ENCODE data around the gene ETV6.

The ETV6 gene

DNA sequence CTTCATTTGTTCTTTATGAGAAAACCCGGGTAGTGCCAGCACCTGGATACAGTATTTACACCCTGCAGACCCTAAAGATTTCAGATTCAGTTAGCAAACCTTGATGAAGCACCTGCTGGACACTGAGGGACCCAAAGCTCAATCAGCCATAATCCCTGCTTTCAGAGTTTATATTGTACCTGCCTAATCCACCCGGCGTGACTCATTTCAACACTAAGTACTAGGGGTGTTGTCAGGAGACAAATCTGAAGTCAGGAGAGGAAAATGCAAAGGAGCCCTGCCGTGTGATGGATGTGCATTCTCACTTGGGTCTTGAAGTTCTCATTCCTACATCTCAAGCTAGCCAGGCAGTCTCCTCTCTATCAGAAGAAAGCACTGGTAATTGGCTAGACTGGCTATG is 244.5 kb downstream of the ETV6 start:
- DNase-seq (ENCODE audit: low spot score) = no peak
- in situ Hi-C loops (cut with MboI; ENCODE audit: low pct_unique_long_range_greater_than_20kb, low sequenced_read_pairs, unreplicated experiment) = no loop called here
- TF ChIP-seq, protein P1, sequence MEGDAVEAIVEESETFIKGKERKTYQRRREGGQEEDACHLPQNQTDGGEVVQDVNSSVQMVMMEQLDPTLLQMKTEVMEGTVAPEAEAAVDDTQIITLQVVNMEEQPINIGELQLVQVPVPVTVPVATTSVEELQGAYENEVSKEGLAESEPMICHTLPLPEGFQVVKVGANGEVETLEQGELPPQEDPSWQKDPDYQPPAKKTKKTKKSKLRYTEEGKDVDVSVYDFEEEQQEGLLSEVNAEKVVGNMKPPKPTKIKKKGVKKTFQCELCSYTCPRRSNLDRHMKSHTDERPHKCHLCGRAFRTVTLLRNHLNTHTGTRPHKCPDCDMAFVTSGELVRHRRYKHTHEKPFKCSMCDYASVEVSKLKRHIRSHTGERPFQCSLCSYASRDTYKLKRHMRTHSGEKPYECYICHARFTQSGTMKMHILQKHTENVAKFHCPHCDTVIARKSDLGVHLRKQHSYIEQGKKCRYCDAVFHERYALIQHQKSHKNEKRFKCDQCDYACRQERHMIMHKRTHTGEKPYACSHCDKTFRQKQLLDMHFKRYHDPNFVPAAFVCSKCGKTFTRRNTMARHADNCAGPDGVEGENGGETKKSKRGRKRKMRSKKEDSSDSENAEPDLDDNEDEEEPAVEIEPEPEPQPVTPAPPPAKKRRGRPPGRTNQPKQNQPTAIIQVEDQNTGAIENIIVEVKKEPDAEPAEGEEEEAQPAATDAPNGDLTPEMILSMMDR (IDR thresholded peaks at IDR 0.05; ENCODE audit: extremely low read depth, insufficient read depth, missing control alignments) = no peak

DNA sequence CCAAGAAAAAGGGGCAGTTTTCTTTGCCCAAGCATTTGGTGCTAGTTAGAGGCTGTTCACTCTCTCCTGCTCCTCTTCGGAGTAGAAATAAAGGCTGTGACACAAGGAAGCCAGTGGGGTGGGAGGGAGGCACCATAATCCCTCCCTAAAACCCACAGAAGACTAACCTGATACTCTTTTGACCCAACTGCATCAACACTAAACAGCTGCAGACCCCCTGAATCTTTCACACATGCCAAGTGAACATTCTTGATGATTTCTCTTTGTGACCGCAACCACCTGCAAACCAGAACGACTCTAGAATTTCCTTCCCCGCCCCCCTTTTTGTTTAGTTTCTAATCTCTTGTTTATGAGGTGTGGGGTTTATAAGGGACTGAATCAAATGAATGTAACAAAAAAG is 245.4 kb downstream of the ETV6 start:
- in situ Hi-C loops (cut with MboI; ENCODE audit: low pct_unique_long_range_greater_than_20kb, low sequenced_read_pairs, unreplicated experiment) = no loop called here
- TF ChIP-seq, protein P1 (IDR thresholded peaks at IDR 0.05; ENCODE audit: extremely low read depth, insufficient read depth, missing control alignments) = no peak
- DNase-seq (ENCODE audit: low spot score) = no peak

DNA sequence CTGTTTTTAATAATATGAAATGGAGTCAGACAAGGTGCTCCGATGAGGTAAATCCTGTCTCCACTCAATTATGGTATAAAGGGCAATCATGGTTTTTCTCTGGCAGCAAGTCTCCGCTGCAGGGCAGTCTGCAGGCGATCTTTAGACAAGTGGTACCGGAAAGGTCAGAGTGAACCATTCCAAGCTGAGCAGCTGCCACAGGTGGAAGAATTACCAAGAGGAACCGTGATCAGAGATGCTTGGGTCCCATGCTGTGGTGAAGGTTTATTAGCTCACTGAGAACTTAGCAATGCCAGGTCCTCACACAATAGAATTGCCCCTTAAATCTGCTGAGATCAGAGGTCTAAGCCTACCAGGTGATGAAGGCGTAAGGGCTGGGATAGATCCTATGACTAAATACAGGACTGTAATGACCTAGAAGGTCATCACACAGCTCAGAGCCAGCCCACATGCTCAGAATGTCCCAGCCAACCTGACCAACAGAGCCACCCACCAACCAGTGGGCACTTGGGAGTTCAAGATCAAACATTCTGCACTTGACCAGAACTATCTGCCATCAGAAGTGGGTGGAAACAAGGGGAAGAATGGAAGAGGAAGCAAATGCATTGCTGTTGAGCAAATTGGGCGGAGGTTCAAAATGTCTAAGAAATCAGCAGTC is 246.1 kb downstream of the ETV6 start:
- TF ChIP-seq, protein P1 (IDR thresholded peaks at IDR 0.05; ENCODE audit: extremely low read depth, insufficient read depth, missing control alignments) = no peak
- DNase-seq (ENCODE audit: low spot score) = no peak
- in situ Hi-C loops (cut with MboI; ENCODE audit: low pct_unique_long_range_greater_than_20kb, low sequenced_read_pairs, unreplicated experiment) = no loop called here

DNA sequence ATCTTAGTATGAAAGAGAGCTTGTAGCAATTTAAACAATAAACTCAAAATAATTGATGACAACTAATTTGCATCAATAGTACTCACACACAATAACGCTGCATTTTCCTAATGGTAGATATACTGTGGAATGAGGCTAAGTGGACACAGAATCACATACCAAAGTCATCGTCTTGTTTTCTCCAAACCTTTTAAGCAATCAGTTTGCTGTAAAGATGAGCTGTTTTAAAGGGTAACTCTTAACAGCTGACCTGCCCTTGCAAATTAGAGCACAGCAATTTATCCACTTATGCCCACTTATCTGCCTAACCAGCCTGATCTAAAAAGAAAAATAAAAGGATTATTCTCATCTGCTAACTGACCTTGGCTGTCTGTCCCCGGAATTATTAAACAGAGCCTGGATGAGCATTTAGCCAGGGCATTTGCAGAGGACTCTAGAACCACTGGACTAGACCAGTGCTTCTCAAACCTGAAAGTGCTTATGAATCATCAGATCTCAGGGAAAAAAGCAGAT is 247.0 kb downstream of the ETV6 start:
- in situ Hi-C loops (cut with MboI; ENCODE audit: low pct_unique_long_range_greater_than_20kb, low sequenced_read_pairs, unreplicated experiment) = no loop called here
- TF ChIP-seq, protein P1 (IDR thresholded peaks at IDR 0.05; ENCODE audit: extremely low read depth, insufficient read depth, missing control alignments) = no peak
- no peak for DNase-seq (ENCODE audit: low spot score)

DNA sequence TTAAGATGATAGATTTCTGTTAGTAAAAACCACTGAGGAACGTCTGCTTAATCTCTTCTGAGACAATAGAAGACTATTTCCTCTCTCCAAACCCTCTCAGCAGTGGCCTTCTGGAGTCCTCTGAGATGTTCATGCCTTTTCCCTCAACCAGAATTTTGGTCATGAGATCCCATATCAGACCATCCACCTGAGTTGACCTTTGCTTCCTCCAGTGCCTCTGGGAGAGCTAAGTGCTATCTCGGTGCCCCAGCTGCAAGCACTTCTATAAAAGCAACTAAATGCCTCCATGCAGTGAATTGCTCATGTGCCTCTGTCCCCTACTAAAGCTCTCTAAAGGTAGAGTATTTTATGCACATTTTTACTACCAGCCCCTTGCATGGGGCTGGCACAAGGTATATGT is 248.4 kb downstream of the ETV6 start:
- in situ Hi-C loops (cut with MboI; ENCODE audit: low pct_unique_long_range_greater_than_20kb, low sequenced_read_pairs, unreplicated experiment) = no loop called here
- no peak for DNase-seq (ENCODE audit: low spot score)
- TF ChIP-seq, protein P1 (IDR thresholded peaks at IDR 0.05; ENCODE audit: extremely low read depth, insufficient read depth, missing control alignments) = no peak

DNA sequence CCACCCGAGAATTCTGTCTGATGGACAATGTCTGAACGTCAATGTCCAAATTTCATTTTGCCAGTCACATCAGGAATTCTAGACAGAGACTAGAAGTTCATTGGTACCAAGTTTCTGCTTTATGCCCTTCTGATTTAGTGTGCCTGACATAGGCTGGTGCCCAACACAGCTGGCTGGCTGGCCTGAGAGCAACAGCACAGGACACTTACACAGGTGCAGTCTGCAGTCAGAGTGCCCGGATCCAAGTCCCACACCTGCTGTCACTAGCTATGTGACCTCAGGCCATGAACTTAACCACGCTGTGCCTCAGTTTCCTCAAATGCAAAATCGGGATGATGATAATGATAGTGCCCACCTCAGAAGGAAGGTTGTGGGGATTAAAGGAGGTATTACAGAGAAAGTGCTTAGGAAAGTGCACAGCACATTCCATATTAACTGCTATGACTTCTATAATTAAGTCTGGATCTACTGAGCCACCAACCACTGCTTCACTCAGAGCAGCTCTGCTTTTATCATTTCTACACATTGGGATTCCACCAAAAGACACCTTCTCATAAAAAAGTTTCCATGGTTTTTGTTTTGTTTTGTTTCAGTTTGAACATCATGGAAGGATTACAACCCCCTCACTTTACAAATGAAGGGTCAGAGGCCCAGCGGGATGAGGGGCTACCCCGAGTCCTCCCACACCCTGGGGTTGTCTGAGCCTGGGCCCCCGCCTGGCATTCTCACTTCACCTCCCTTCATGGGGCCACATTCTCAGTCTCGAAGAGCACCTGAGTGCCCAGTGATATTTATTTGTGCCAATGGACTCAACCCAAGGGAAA is 252.4 kb downstream of the ETV6 start:
- no peak for DNase-seq (ENCODE audit: low spot score)
- in situ Hi-C loops (cut with MboI; ENCODE audit: low pct_unique_long_range_greater_than_20kb, low sequenced_read_pairs, unreplicated experiment) = no loop called here
- TF ChIP-seq, protein P1 (IDR thresholded peaks at IDR 0.05; ENCODE audit: extremely low read depth, insufficient read depth, missing control alignments) = no peak
